MCF 10A (cell line): ENCODE measurements around the gene RASA2. TPM values are rescaled to one million over a fixed set of nuclear protein-coding genes. Genes with fewer than 3 reads are reported as not detected.

Experiments
- BruUV-seq: library from RNA; stranded (reverse); fragments of 400-500 nt; replicated peaks from 2 replicates; lab custom pipeline; 2021; lab: Mats Ljungman, UMichigan
- CTCF ChIA-PET: fragments of 300-600 bp; sonication (Branson Sonifier 250); formaldehyde crosslinking; extraction: SDS; loops from one replicate; lab custom pipeline; 2021; ENCODE audit warnings: antibody characterized with exemption, inconsistent platforms; lab: Yijun Ruan, JAX
- POLR2A ChIA-PET: fragments of 300-600, 350-650 bp; sonication (Branson Sonifier 250); formaldehyde crosslinking; extraction: SDS; loops from one replicate; lab custom pipeline; 2020; ENCODE audit warnings: antibody characterized with exemption, inconsistent platforms; lab: Yijun Ruan, JAX
- DNase-seq: peaks from one replicate; pipeline ENCODE4 v3.0.0-alpha.2; 2018; ENCODE audit not compliant: unreplicated experiment
- H3K27ac Mint-ChIP-seq: one replicate; pipeline ENCODE4 v1.8.0; 2022; ENCODE audit warnings: mild to moderate bottlenecking, low read depth, mixed read lengths; ENCODE audit not compliant: unreplicated experiment
- H3K27me3 Mint-ChIP-seq: one replicate; pipeline ENCODE4 v1.8.0; 2022; ENCODE audit warnings: mixed read lengths; ENCODE audit not compliant: insufficient read depth, unreplicated experiment
- H3K36me3 Mint-ChIP-seq: one replicate; pipeline ENCODE4 v1.8.0; 2022; ENCODE audit warnings: mild to moderate bottlenecking, moderate library complexity, mixed read lengths; ENCODE audit not compliant: insufficient read depth, unreplicated experiment
- H3K4me1 Mint-ChIP-seq: one replicate; pipeline ENCODE4 v1.8.0; 2022; ENCODE audit warnings: mixed read lengths; ENCODE audit not compliant: insufficient read depth, unreplicated experiment
- H3K4me3 Mint-ChIP-seq: one replicate; pipeline ENCODE4 v1.8.0; 2022; ENCODE audit warnings: mild to moderate bottlenecking, moderate library complexity, mixed read lengths; ENCODE audit not compliant: unreplicated experiment
- H3K9me3 Mint-ChIP-seq: one replicate; pipeline ENCODE4 v1.8.0; 2022; ENCODE audit warnings: mixed read lengths; ENCODE audit not compliant: unreplicated experiment
- CTCF ChIP-seq: fragments of 200-600 bp; IDR thresholded peaks from one replicate; pipeline ENCODE4 v1.8.0; 2022; ENCODE audit warnings: antibody characterized with exemption, mild to moderate bottlenecking; ENCODE audit not compliant: unreplicated experiment
- intact Hi-C: fragments of 100-400 bp; cut with micrococcal nuclease; formaldehyde crosslinking; loops from 2 replicates; pipeline ENCODE4 v1.14.1; 2022
- total RNA-seq: library from RNA; stranded (reverse); gene quantifications from 2 replicates; pipeline ENCODE4 v1.2.3, GENCODE V29; 2022

The RASA2 gene
- total RNA-seq, 1 experiment from 2014 or later = 19.5 TPM

GRCh38 chr3:141448606-141449220, 38.1 kb upstream of the RASA2 start:
- no TSS peak for BruUV-seq
- POLR2A ChIA-PET = interaction anchor here (0.6 to 1.2 kb wide), 7 partner anchors 18 to 95 kb away, joined by 3 to 4 read pairs (median 4); no protein-coding TSS in a partner anchor
- Mint-ChIP-seq H3K4me1 (peaks cover 16% of the 10 kb centered on the region), H3K27ac (no peak overlapping the region), H3K9me3 (no peaks in the 10 kb centered on the region), H3K4me3 (no peak overlapping the region), H3K27me3 (no peaks in the 10 kb centered on the region), H3K36me3 (peaks cover 64% of the 10 kb centered on the region)
- intact Hi-C loops = no loop called here
- no peak for DNase-seq
- TF ChIP-seq CTCF = no peak
- CTCF ChIA-PET = interaction anchor here (0.6 to 3.8 kb wide), 7 partner anchors 10 to 145 kb away, joined by 3 to 30 read pairs (median 6); no protein-coding TSS in a partner anchor

- no peak for DNase-seq
- intact Hi-C loops = no loop called here
- Mint-ChIP-seq H3K27me3 (no peaks in the 10 kb centered on the region), H3K4me1 (peaks cover 18% of the 10 kb centered on the region), H3K27ac (no peak overlapping the region), H3K9me3 (no peaks in the 10 kb centered on the region), H3K36me3 (peaks cover 57% of the 10 kb centered on the region), H3K4me3 (no peak overlapping the region)
- no peak for TF ChIP-seq CTCF
- BruUV-seq = no TSS peak
- ChIA-PET CTCF (interaction anchor here (0.6 to 3.8 kb wide), 5 partner anchors 10 to 145 kb away, joined by 3 to 30 read pairs (median 8); no protein-coding TSS in a partner anchor), POLR2A (interaction anchor here (1.1 to 2.0 kb wide), 3 partner anchors 18 to 96 kb away, joined by 4 to 14 read pairs (median 4); no protein-coding TSS in a partner anchor)
Observed at GRCh38 chr3:141449424-141449823, 37.4 kb upstream of the RASA2 start.

GRCh38 chr3:141450727-141451375, 36.0 kb upstream of the RASA2 start:
- POLR2A ChIA-PET = interaction anchor here (0.9 to 2.0 kb wide), 5 partner anchors 11 to 139 kb away, joined by 3 to 14 read pairs (median 4); no protein-coding TSS in a partner anchor
- intact Hi-C loops = no loop called here
- H3K4me1 Mint-ChIP-seq = peaks cover 26% of the 10 kb centered on the region
- TF ChIP-seq CTCF = no peak
- H3K27me3 Mint-ChIP-seq = no peaks in the 10 kb centered on the region
- TSS peak; percentile 0 for BruUV-seq
- no peak overlapping the region for H3K27ac Mint-ChIP-seq
- H3K36me3 Mint-ChIP-seq = peaks cover 43% of the 10 kb centered on the region
- CTCF ChIA-PET = interaction anchor here (0.6 to 3.8 kb wide), 8 partner anchors 8 to 147 kb away, joined by 3 to 30 read pairs (median 6); no protein-coding TSS in a partner anchor
- H3K4me3 Mint-ChIP-seq = no peak overlapping the region
- peak; percentile 15 for DNase-seq
- no peaks in the 10 kb centered on the region for H3K9me3 Mint-ChIP-seq

GRCh38 chr3:141452045-141452444, 34.8 kb upstream of the RASA2 start:
- Mint-ChIP-seq H3K4me3 (no peak overlapping the region), H3K36me3 (peaks cover 31% of the 10 kb centered on the region), H3K4me1 (peaks cover 26% of the 10 kb centered on the region), H3K27me3 (no peaks in the 10 kb centered on the region), H3K9me3 (no peaks in the 10 kb centered on the region), H3K27ac (no peak overlapping the region)
- TF ChIP-seq CTCF = peak; percentile 50
- intact Hi-C loops = loop anchor here (1.0 kb wide), 2 partner anchors 91 to 149 kb away; no protein-coding TSS in a partner anchor
- DNase-seq = peak; percentile 56
- ChIA-PET POLR2A (interaction anchor here (0.6 to 2.1 kb wide), 5 partner anchors 86 to 148 kb away, joined by 3 to 12 read pairs (median 7); no protein-coding TSS in a partner anchor), CTCF (interaction anchor here (0.6 to 11.3 kb wide), 23 partner anchors 9 to 159 kb away, joined by 3 to 392 read pairs (median 5); no protein-coding TSS in a partner anchor)
- BruUV-seq = no TSS peak
